ENCODE results near the gene ZYX. TPM values are rescaled to one million over a fixed set of nuclear protein-coding genes. Genes with fewer than 3 reads are reported as not detected.

The ZYX gene
- total RNA-seq, 2 experiments from 2014 or later: 179 to 192 TPM

DNA sequence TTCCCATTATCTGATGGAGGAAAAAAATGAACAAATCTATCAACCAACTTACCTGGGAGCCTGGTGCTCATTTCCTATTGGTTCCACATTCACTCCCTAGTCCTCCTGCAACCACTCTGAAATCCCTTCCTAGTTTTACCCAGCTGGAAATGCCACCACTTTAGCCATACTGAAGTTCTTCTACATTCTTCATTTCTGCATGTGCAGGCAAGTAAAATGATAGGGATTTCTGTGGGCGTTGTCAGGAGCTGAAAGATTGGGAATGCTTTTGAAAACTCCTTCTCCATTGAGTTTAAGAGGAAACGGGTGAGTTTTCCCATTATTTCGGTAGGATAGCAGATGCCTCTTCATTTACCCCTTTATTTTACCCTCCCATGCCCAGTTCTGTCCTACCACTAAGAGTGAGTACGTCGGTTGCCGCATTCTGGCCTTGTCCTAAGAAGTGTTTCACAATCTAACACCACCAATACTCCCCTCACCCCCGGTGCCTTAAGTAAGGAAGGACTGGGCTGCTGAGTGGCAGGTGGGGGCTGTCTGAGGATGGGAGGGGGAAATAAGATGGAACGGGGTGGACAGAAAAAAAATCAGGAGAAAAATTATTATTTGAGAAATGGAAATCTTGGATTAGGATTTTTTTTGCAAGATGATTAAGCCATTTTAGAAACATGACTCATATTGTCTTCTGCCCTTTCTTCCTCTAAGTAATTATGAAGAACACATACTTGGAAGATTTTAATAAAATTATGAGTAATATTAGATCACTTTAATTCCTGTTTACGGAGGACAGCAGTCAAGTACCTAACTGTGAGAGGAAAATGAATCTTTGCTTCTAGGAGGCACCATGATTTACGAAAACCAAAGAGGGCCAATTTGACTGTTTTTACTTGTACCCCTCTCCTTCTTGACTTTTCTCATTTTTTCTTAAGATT lies 48.9 kb downstream of the ZYX start:
- Mint-ChIP-seq H3K27ac (no peak overlapping the region), H3K9me3 (ENCODE audit: insufficient read depth) (no peaks in the 10 kb centered on the region), H3K27me3 (ENCODE audit: low read depth) (peaks cover 4% of the 10 kb centered on the region), H3K4me1 (ENCODE audit: low read depth) (peaks cover 13% of the 10 kb centered on the region), H3K4me3 (no peak overlapping the region), H3K36me3 (ENCODE audit: low read depth) (no peaks in the 10 kb centered on the region)
- ATAC-seq: no peak
- POLR2A ChIA-PET: no interaction called here
- DNase-seq: no peak
- CTCF ChIA-PET: no interaction called here

- POLR2A ChIA-PET: no interaction called here
- Mint-ChIP-seq H3K36me3 (ENCODE audit: low read depth) (no peaks in the 10 kb centered on the region), H3K4me1 (ENCODE audit: low read depth) (peaks cover 9% of the 10 kb centered on the region), H3K27ac (no peak overlapping the region), H3K4me3 (no peak overlapping the region), H3K27me3 (ENCODE audit: low read depth) (peaks cover 4% of the 10 kb centered on the region), H3K9me3 (ENCODE audit: insufficient read depth) (no peaks in the 10 kb centered on the region)
- no peak for DNase-seq
- CTCF ChIA-PET: no interaction called here
- no peak for ATAC-seq
Observed at GRCh38 chr7:143431109-143431508, 50.0 kb downstream of the ZYX start.

DNA sequence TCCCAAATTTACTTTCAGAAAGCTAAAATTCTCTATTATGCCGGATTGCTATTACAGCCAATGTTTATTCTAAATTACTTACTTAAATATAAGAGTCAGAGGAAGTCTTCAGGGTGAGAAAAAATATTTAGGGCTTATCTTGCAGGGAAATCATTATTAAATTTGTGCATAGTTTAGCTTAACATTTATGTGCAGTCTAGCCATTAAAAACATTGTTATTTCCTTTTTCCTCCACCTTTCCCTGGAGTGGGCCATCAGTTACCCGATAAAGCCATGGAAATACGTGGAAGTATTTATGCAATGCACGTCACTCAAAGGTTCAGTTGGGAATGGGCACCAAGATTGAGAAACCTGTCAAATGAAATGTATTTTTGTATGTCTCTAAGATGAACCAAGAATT lies 52.6 kb downstream of the ZYX start:
- CTCF ChIA-PET: interaction anchor here (0.7 to 1.4 kb wide), 2 partner anchors 18 to 417 kb away, joined by 3 to 5 read pairs; no protein-coding TSS in a partner anchor
- H3K9me3 Mint-ChIP-seq (ENCODE audit: insufficient read depth): no peaks in the 10 kb centered on the region

GRCh38 chr7:143434660-143435059 lies 53.5 kb downstream of the ZYX start:
- ATAC-seq (no peak), DNase-seq (no peak)
- Mint-ChIP-seq H3K9me3 (ENCODE audit: insufficient read depth) (no peaks in the 10 kb centered on the region), H3K4me3 (no peak overlapping the region), H3K27ac (no peak overlapping the region), H3K27me3 (ENCODE audit: low read depth) (peaks cover 4% of the 10 kb centered on the region), H3K36me3 (ENCODE audit: low read depth) (no peaks in the 10 kb centered on the region), H3K4me1 (ENCODE audit: low read depth) (peaks cover 11% of the 10 kb centered on the region)
- CTCF ChIA-PET: interaction anchor here (1.4 kb wide), 1 partner anchor 19 kb away, joined by 5 read pairs; no protein-coding TSS in a partner anchor
- POLR2A ChIA-PET: no interaction called here

More for the DNA sequence above, 52.6 kb downstream of the ZYX start:
- ATAC-seq (no peak), DNase-seq (no peak)
- Mint-ChIP-seq H3K4me1 (ENCODE audit: low read depth) (peaks cover 11% of the 10 kb centered on the region), H3K36me3 (ENCODE audit: low read depth) (no peaks in the 10 kb centered on the region), H3K27me3 (ENCODE audit: low read depth) (peaks cover 4% of the 10 kb centered on the region), H3K27ac (no peak overlapping the region), H3K4me3 (no peak overlapping the region)
- POLR2A ChIA-PET: no interaction called here

DNA sequence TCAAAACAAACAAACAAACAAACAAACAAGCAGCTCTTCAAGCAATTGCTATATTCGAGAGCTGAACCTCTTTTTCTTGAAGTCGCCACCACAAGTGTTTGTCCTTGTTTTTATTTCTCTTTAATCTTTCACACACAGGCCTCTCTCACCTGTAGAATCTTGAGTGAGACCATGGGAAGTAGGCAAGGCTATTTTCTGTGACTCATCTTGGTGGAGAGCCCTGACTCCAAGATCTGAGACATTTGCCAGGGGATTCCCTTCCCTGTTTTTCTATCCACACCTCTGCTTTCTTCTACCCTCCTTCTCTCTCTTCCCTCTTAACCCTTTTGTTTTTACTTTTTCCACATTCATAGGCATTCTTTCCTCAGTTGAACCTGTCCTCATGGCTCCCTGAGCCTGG lies 54.1 kb downstream of the ZYX start:
- Mint-ChIP-seq H3K36me3 (ENCODE audit: low read depth) (no peaks in the 10 kb centered on the region), H3K9me3 (ENCODE audit: insufficient read depth) (no peaks in the 10 kb centered on the region), H3K27ac (no peak overlapping the region), H3K27me3 (ENCODE audit: low read depth) (peaks cover 6% of the 10 kb centered on the region), H3K4me3 (no peak overlapping the region), H3K4me1 (ENCODE audit: low read depth) (peaks cover 11% of the 10 kb centered on the region)
- ChIA-PET POLR2A (no interaction called here), CTCF (no interaction called here)
- DNase-seq (no peak), ATAC-seq (no peak)

DNA sequence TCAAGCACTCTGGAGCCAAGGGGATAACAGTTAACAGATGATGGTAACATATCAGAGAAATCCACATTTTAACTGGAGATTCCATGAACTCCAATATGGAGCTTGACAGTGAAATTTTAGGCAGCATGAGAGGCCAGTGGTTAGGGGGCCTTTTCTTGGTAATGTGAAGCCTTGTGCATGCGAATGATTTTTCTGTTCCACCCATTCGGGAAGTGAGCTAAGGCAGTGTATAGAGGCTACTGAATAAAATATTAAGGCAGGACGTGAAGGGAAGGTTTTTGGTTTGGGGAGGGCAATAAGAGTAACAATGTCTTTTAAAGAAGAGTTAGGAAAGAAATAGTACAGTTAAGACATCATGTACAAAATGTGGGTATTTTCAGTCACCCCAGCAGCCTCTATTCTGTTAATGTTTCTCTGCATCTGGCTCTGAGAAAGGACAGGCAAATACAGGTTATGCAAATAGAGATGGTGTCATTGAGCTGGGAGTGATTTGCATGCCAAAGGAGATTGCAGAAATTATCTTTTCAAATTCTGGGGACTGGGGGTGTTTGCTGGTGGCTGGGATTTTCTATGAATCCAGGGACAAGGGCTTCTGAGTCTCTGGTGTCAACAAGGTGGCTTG lies 55.3 kb downstream of the ZYX start:
- Mint-ChIP-seq H3K4me3 (no peak overlapping the region), H3K27me3 (ENCODE audit: low read depth) (peaks cover 6% of the 10 kb centered on the region), H3K27ac (no peak overlapping the region), H3K9me3 (ENCODE audit: insufficient read depth) (no peaks in the 10 kb centered on the region), H3K4me1 (ENCODE audit: low read depth) (peaks cover 11% of the 10 kb centered on the region), H3K36me3 (ENCODE audit: low read depth) (no peaks in the 10 kb centered on the region)
- no peak for DNase-seq
- ChIA-PET CTCF (interaction anchor here (0.9 kb wide), 1 partner anchor 28 kb away, joined by 4 read pairs; the partner anchor contains the start of gene EPHA1), POLR2A (no interaction called here)
- ATAC-seq: no peak

- H3K27me3 Mint-ChIP-seq (ENCODE audit: low read depth): peaks cover 2% of the 10 kb centered on the region
- no peaks in the 10 kb centered on the region for H3K36me3 Mint-ChIP-seq (ENCODE audit: low read depth)
- CTCF ChIA-PET: interaction anchor here (0.9 to 1.0 kb wide), 2 partner anchors 20 to 29 kb away, joined by 3 to 4 read pairs; partner anchors contain the start of gene EPHA1
- H3K4me3 Mint-ChIP-seq: no peak overlapping the region
- ATAC-seq (peak; percentile 27), DNase-seq (no peak)
- POLR2A ChIA-PET: no interaction called here
- peak overlapping the region; percentile 58 for H3K27ac Mint-ChIP-seq
- peaks cover 11% of the 10 kb centered on the region for H3K4me1 Mint-ChIP-seq (ENCODE audit: low read depth)
- no peaks in the 10 kb centered on the region for H3K9me3 Mint-ChIP-seq (ENCODE audit: insufficient read depth)
Observed at GRCh38 chr7:143437578-143437977, 56.4 kb downstream of the ZYX start.

- ATAC-seq: no peak
- CTCF ChIA-PET: interaction anchor here (1.0 kb wide), 1 partner anchor 23 kb away, joined by 5 read pairs; no protein-coding TSS in a partner anchor
- no peaks in the 10 kb centered on the region for H3K36me3 Mint-ChIP-seq (ENCODE audit: low read depth)
- peaks cover 11% of the 10 kb centered on the region for H3K4me1 Mint-ChIP-seq (ENCODE audit: low read depth)
- no peak for DNase-seq
- no peaks in the 10 kb centered on the region for H3K9me3 Mint-ChIP-seq (ENCODE audit: insufficient read depth)
- H3K4me3 Mint-ChIP-seq: no peak overlapping the region
- POLR2A ChIA-PET: no interaction called here
- H3K27ac Mint-ChIP-seq: no peak overlapping the region
- H3K27me3 Mint-ChIP-seq (ENCODE audit: low read depth): peaks cover 2% of the 10 kb centered on the region
Observed at GRCh38 chr7:143439866-143440265, 58.7 kb downstream of the ZYX start.

Small RNA genes lying within 50 kb of the gene (microRNA-seq; reads per million reads assigned to microRNA genes)
- not detected for gene MIR6892

Other genes with a start within 250 kb of the ZYX start
- not detected for gene PIP, start 249.3 kb upstream of the ZYX start, total RNA-seq
- gene TAS2R39, start 197.9 kb upstream of the ZYX start, total RNA-seq: not detected
- not detected for gene TAS2R40, start 159.3 kb upstream of the ZYX start, total RNA-seq
- gene GSTK1, start 117.9 kb upstream of the ZYX start, total RNA-seq: 100 to 1,000 TPM; 254 to 255 TPM
- under 1 TPM; 0.29 to 0.65 TPM for gene TMEM139, start 96.4 kb upstream of the ZYX start, total RNA-seq
- 100 to 1,000 TPM; 111 to 115 TPM for gene CASP2, start 93.0 kb upstream of the ZYX start, total RNA-seq
- gene CLCN1, start 65.2 kb upstream of the ZYX start, total RNA-seq: under 1 TPM in 1 of 2 experiments, not detected in 1; 0.13 TPM
- 1 to 10 TPM; 2.2 to 2.4 TPM for gene FAM131B, start 18.6 kb upstream of the ZYX start, total RNA-seq
- 10 to 100 TPM; 12.4 to 15.7 TPM for gene EPHA1, start 27.5 kb downstream of the ZYX start, total RNA-seq
- gene TAS2R60, start 62.1 kb downstream of the ZYX start, total RNA-seq: under 1 TPM; 0.26 to 0.29 TPM
- not detected for gene TAS2R41, start 96.5 kb downstream of the ZYX start, total RNA-seq
- under 1 TPM; 0.42 to 0.87 TPM for gene CTAGE15, start 190.5 kb downstream of the ZYX start, total RNA-seq
- gene TCAF2, start 239.6 kb downstream of the ZYX start, total RNA-seq: 10 to 100 TPM; 14.1 to 15.2 TPM

All from activated CD8-positive, alpha-beta T cell treated with anti-CD3 and anti-CD28 coated beads, Interleukin-2, amount 10 ng/mL, durations not matched to agents 7 days and 5 days (primary cell).